Bronchial epithelial cell (primary cell): ENCODE results near the gene KLC4. TPM values are rescaled to one million over a fixed set of nuclear protein-coding genes. Genes with fewer than 3 reads are reported as not detected.
"Not testable (repeated sequence)": the region's sequence is repeated elsewhere in the genome, so short reads cannot be mapped to it uniquely, and the experiment has no call there.

Experiments used
- DNase-seq: peaks from one replicate; pipeline ENCODE4 v3.0.0-alpha.2; 2010; ENCODE audit warnings: low read depth
- FAIRE-seq: peaks from 2 replicates; lab custom pipeline; 2011; peaks lifted over from hg19 to GRCh38; lab: Jason Lieb, UNC
- H3K27me3 ChIP-seq: 2 replicates; pipeline ENCODE4 v1.5.1; 2011; ENCODE audit warnings: low read length; ENCODE audit not compliant: control insufficient read depth, insufficient read depth
- H3K36me3 ChIP-seq: 2 replicates; pipeline ENCODE4 v1.5.1; 2011; ENCODE audit warnings: low read length; ENCODE audit not compliant: control insufficient read depth, insufficient read depth
- H3K4me3 ChIP-seq: 2 replicates; pipeline ENCODE4 v1.5.1; 2011; ENCODE audit warnings: mild to moderate bottlenecking, low read depth, low read length, control low read depth
- total RNA-seq: library from RNA; depleted of rRNA; stranded (reverse); fragments of >200 nt; gene quantifications from 2 replicates; pipeline ENCODE4 v1.2.1, GENCODE V29; 2014
- TF ChIP-seq, protein P1 (sequence below): IDR thresholded peaks from 2 replicates; pipeline ENCODE4 v1.5.1; 2011; ENCODE audit warnings: mild to moderate bottlenecking, moderate library complexity, low read length, control low read depth, inconsistent platforms; ENCODE audit not compliant: insufficient read depth, severe bottlenecking

KLC4 gene
- total RNA-seq, 1 donor from 2014 or later, result 14.5 TPM

DNA sequence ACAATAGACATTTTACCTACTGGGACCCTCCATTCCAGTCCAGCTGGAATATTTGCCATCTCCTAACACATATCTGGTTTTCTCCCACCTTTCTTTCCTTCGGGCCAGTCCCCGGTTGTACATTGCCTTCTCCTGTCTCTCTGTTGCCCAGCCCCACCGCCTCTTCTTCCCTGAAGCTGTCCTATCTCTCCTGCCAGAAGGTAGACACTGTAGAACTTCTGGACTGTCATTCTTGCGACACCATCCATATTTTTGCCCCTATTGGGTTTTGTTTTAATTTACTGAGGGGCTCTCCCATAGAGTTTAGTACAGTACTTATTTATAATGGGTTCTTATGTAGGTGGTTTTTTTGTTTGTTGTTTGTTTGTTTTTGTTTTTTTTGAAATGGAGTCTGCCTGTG lies 21.6 kb downstream of the KLC4 start:
- no peak for FAIRE-seq
- H3K27me3 ChIP-seq, result no peaks in the 10 kb centered on the region
- TF ChIP-seq, protein P1, sequence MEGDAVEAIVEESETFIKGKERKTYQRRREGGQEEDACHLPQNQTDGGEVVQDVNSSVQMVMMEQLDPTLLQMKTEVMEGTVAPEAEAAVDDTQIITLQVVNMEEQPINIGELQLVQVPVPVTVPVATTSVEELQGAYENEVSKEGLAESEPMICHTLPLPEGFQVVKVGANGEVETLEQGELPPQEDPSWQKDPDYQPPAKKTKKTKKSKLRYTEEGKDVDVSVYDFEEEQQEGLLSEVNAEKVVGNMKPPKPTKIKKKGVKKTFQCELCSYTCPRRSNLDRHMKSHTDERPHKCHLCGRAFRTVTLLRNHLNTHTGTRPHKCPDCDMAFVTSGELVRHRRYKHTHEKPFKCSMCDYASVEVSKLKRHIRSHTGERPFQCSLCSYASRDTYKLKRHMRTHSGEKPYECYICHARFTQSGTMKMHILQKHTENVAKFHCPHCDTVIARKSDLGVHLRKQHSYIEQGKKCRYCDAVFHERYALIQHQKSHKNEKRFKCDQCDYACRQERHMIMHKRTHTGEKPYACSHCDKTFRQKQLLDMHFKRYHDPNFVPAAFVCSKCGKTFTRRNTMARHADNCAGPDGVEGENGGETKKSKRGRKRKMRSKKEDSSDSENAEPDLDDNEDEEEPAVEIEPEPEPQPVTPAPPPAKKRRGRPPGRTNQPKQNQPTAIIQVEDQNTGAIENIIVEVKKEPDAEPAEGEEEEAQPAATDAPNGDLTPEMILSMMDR, result no peak
- no peak overlapping the region for H3K4me3 ChIP-seq
- H3K36me3 ChIP-seq, result no peaks in the 10 kb centered on the region
- no peak for DNase-seq

DNA sequence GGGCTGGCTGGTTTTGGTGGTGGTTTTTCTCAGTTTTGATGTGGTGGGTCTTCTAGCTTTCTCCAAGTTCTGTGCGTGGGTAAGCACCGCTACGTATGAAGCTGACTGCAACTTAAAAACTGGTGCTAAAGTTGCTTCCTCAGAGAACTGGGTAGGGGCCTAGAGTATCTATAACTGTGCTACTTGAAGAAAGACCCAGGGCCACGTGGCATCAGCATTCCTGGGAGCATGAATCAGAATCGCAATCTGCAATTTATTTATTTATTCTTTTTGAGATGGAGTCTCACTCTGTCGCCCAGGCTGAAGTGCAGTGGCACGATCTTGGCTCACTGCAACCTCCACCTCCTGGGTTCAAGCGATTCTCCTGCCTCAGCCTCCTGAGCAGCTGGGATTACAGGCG lies 22.5 kb downstream of the KLC4 start:
- FAIRE-seq, H3K4me3 ChIP-seq, H3K27me3 ChIP-seq, DNase-seq, H3K36me3 ChIP-seq: not testable (repeated sequence)

DNA sequence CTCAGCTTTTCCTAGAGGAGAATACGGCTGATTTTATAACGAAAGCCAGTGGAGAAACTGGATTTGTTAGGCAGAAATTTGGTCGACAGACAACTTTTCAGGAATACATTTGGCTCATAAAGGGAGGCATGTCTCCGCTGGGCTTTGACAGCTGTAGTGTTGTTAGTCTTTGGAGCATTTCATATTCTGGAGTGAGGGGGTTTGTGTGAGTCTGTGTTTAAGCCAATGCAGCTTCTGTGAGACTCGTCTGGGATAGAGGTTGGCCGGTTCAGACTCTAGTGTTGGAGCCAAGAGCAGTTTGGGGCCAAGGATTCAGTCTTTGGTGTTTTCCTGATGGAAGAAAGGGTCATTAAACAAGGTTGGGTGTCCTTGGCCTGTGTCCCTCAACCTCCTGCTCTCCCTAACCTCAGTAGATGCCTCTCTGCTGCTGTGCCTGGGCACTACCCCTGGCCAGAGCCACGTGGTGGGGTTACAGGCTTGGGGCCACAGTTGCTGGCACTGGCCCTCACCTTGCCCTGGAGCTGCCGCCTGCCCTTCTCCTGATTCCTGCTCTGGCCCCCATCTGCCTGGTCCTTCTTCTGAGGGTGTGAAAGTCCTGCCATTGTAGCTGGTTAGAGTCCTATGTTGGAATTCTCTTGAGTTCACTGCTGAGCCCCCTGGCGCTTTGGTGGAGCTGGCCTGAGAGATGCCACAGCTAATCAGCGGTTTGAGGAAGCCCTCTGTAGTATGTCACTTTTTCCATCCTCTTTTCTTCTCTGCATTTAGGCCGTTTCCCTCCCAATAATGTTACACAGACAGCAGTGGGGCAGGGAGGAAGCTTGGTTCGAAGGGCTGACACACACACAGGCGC lies 23.6 kb downstream of the KLC4 start:
- H3K36me3 ChIP-seq, result no peaks in the 10 kb centered on the region
- FAIRE-seq (no peak), DNase-seq (no peak)
- H3K27me3 ChIP-seq, result no peaks in the 10 kb centered on the region
- no peak overlapping the region for H3K4me3 ChIP-seq
- TF ChIP-seq, protein P1, result no peak

DNA sequence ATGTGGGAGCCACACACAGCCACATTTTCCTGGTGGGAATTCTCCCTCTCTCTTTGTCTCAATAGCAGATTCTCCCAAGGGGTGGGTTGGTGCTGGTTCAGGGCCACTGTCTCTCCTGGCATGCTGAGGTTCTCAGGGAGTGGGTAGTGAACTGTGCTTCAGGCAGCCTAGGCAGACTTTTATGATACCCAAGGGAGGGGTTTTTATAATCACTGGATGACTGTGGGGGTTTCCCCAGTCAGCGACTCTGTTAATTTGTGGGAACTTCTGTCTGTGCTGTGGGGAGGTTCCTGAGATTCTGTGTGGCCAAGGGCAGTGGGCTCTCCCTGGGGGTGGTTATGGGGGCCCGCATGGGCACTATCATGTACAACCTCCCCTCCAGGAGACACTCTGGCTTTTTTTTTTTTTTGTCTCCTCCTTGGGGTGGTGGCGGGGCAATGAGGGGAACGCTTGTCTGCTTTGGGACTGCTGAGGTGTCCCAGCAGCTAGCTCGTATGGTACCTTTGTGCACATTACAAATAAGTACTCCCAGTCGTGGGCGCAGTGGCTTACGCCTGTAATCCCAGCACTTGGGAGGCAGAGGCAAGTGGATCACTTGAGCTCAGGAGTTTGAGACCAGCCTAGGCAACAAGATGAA lies 26.7 kb downstream of the KLC4 start:
- TF ChIP-seq, protein P1, result no peak
- Histone ChIP-seq H3K27me3 (no peaks in the 10 kb centered on the region), H3K36me3 (no peaks in the 10 kb centered on the region), H3K4me3 (no peak overlapping the region)
- FAIRE-seq (no peak), DNase-seq (no peak)

DNA sequence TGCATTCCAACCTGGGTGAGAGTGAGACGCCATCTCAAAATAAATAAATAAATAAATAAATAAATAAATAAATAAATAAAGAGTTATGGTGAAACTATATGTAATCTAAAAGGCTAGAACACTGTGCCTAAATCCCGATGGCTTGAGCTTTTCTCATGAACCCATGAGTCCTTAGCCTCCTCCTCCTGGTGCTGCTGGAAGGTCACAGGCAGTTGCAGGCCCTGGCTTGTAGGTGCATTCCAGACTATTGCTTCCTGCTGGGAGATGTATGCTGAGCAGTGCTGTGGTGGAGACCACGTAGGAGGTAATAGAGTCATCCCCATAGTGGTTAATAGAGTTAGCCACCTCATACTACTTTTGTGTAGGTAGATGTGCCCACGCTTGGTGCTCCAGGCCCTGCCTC lies 29.2 kb downstream of the KLC4 start:
- TF ChIP-seq, protein P1, result no peak

DNA sequence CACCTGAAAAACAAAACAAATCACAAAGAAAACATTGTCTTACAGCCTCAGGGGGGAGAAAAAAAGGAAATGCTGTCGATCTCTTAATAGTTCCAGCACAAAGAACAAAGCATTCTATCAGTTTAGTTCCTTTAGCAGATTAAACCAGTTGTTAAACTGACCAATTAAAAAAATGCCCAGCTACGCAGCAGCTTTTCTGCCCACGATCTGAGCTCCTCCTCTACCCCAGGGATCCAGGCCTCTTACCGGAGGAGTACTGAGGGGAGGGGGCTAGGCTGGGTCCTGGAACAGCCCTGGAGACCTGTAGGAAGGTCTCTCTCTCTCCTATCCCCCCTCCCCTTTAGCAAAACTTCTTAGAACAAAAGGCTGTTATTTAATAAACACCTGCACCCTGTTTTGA lies 30.0 kb downstream of the KLC4 start:
- no peak for FAIRE-seq
- TF ChIP-seq, protein P1, result no peak
- Histone ChIP-seq H3K36me3 (no peaks in the 10 kb centered on the region), H3K4me3 (no peak overlapping the region), H3K27me3 (no peaks in the 10 kb centered on the region)
- DNase-seq, result no peak

More for the DNA sequence above, 29.2 kb downstream of the KLC4 start:
- no peak for FAIRE-seq
- Histone ChIP-seq H3K27me3 (no peaks in the 10 kb centered on the region), H3K4me3 (no peak overlapping the region), H3K36me3 (no peaks in the 10 kb centered on the region)
- DNase-seq, result peak; percentile 98
